ENCODE data around the gene TPP2. TPM values are rescaled to one million over a fixed set of nuclear protein-coding genes. Genes with fewer than 3 reads are reported as not detected.

TPP2 gene
- total RNA-seq, 3 donors from 2014 or later, result 50.2 to 62.9 (median 51.8) TPM

DNA sequence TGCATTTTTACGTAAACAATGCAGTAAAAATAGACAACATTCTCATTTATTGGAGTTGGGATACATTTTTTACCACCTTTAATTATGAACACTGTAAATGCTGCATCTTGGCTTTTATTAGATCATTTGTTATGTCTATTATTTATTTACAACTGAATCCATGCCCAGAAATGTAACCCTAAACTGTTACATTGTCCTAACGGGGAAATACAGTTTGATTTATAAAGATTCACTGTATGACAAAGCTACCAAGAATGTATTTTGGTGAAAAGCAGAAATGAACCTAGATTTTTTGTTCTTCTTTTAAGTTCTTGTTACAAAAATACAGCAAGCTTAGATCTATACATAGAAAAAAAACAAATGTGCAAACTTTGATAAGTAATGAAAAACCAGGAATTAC is 97.0 kb downstream of the TPP2 start:
- TF ChIP-seq, protein P1, sequence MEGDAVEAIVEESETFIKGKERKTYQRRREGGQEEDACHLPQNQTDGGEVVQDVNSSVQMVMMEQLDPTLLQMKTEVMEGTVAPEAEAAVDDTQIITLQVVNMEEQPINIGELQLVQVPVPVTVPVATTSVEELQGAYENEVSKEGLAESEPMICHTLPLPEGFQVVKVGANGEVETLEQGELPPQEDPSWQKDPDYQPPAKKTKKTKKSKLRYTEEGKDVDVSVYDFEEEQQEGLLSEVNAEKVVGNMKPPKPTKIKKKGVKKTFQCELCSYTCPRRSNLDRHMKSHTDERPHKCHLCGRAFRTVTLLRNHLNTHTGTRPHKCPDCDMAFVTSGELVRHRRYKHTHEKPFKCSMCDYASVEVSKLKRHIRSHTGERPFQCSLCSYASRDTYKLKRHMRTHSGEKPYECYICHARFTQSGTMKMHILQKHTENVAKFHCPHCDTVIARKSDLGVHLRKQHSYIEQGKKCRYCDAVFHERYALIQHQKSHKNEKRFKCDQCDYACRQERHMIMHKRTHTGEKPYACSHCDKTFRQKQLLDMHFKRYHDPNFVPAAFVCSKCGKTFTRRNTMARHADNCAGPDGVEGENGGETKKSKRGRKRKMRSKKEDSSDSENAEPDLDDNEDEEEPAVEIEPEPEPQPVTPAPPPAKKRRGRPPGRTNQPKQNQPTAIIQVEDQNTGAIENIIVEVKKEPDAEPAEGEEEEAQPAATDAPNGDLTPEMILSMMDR (IDR thresholded peaks at IDR 0.05), result no peak
- TF ChIP-seq POLR2AphosphoS5 (IDR thresholded peaks at IDR 0.05) (no peak), POLR2A (IDR thresholded peaks at IDR 0.05) (no peak)
- Histone ChIP-seq H3K4me3 (no peak overlapping the region), H3K27ac (no peak overlapping the region), H3K9me3 (no peaks in the 10 kb centered on the region), H3K4me1 (no peaks in the 10 kb centered on the region), H3K27me3 (peaks cover 0 to 7% of the 10 kb centered on the region in 2 donors), H3K36me3 (no peaks in the 10 kb centered on the region)
- intact Hi-C loops (cut with DNase I; ENCODE audit: low total_unique reads), result loop anchor here (1.0 kb wide), 1 partner anchor 11 kb away; no protein-coding TSS in a partner anchor
- no peak for DNase-seq (ENCODE audit: low spot score in 2 of 2)

DNA sequence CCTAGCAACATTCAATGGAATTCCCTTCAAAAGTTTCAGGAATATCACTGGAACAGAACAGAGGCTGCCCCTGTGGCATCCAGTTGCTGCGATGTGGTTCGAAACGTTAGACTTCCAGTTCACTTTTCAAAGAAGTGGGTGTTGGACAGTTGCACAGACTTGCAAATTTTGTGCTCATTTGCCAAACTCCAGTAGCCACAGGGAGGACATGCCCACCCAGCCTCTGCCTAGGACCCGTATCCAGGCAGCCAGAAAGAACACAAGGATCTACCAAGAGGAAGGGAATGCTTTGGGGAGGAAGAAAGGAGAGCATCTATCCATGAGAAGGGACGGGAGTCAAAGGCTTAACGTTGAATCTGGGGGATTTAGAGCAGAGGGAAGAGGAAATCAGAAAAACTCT is 98.2 kb downstream of the TPP2 start, which contains the start of gene METTL21C:
Gene METTL21C (minus strand): TSS at position 108 of the 400 bp plus-strand sequence. CDS start 546 bp downstream, outside the sequence.
- Histone ChIP-seq H3K36me3 (no peaks in the 10 kb centered on the region), H3K9me3 (no peaks in the 10 kb centered on the region), H3K4me1 (no peaks in the 10 kb centered on the region), H3K27ac (no peak within 1 kb of the TSS), H3K4me3 (no peak within 1 kb of the TSS), H3K27me3 (no peaks in the 10 kb centered on the region)
- no peak for DNase-seq (ENCODE audit: low spot score in 2 of 2)
- intact Hi-C loops (cut with DNase I; ENCODE audit: low total_unique reads), result no loop called here
- TF ChIP-seq, protein P1 (IDR thresholded peaks at IDR 0.05), result no peak
- TF ChIP-seq POLR2AphosphoS5 (IDR thresholded peaks at IDR 0.05), result no peak

DNA sequence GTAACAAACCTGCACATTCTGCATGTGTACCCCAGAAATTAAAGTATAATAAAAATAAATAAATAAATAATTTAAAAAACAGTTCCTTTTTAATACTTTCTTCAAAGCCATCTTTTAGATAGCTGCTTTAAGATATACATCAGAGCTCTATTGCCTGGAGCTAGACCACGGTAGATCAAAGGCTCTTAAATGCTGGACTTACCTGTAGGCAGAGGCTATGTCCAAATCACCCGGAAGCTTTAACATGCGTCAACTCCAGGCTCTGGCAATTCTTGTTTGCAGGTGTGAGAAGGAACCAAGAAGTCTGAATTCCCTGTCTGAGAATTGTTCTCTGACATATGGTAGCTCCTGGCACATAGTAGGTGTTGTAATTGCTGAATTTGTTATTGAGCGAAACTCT is 99.7 kb downstream of the TPP2 start:
- intact Hi-C loops (cut with DNase I; ENCODE audit: low total_unique reads), result no loop called here

DNA sequence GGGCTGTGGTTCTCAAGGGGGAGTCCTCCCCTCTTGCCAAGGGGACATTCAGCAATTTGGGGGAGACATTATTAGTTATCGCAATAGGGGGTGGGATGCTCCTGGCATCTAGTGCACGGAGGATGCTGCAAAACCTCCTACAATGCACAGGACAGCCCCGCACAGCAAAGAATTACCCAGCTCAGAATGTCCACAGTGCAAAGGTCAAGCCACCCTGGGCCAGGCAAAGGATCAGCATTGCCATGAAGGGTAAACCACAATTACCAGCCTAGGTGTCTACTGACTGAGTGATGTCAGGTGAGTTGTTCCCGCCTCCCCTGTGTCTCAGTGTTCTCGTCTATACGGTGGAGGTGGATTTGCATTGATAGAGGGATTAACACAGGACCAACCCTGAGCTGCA is 100.5 kb downstream of the TPP2 start:
- H3K36me3 ChIP-seq, result no peaks in the 10 kb centered on the region
- intact Hi-C loops (cut with DNase I; ENCODE audit: low total_unique reads), result no loop called here
- no peak overlapping the region for H3K27ac ChIP-seq
- H3K4me1 ChIP-seq, result no peaks in the 10 kb centered on the region
- H3K4me3 ChIP-seq, result no peak overlapping the region
- H3K27me3 ChIP-seq, result no peaks in the 10 kb centered on the region
- H3K9me3 ChIP-seq, result no peaks in the 10 kb centered on the region
- TF ChIP-seq, protein P1 (IDR thresholded peaks at IDR 0.05), result no peak
- TF ChIP-seq POLR2A (IDR thresholded peaks at IDR 0.05), result no peak
- TF ChIP-seq POLR2AphosphoS5 (IDR thresholded peaks at IDR 0.05), result no peak
- DNase-seq (ENCODE audit: low spot score in 2 of 2), result no peak

More for the DNA sequence above, 99.7 kb downstream of the TPP2 start:
- Histone ChIP-seq H3K4me1 (no peaks in the 10 kb centered on the region), H3K4me3 (no peak overlapping the region), H3K36me3 (no peaks in the 10 kb centered on the region), H3K27me3 (no peaks in the 10 kb centered on the region), H3K27ac (no peak overlapping the region), H3K9me3 (no peaks in the 10 kb centered on the region)
- DNase-seq (ENCODE audit: low spot score in 2 of 2), result no peak
- TF ChIP-seq, protein P1 (IDR thresholded peaks at IDR 0.05), result no peak
- no peak for TF ChIP-seq POLR2A (IDR thresholded peaks at IDR 0.05)

DNA sequence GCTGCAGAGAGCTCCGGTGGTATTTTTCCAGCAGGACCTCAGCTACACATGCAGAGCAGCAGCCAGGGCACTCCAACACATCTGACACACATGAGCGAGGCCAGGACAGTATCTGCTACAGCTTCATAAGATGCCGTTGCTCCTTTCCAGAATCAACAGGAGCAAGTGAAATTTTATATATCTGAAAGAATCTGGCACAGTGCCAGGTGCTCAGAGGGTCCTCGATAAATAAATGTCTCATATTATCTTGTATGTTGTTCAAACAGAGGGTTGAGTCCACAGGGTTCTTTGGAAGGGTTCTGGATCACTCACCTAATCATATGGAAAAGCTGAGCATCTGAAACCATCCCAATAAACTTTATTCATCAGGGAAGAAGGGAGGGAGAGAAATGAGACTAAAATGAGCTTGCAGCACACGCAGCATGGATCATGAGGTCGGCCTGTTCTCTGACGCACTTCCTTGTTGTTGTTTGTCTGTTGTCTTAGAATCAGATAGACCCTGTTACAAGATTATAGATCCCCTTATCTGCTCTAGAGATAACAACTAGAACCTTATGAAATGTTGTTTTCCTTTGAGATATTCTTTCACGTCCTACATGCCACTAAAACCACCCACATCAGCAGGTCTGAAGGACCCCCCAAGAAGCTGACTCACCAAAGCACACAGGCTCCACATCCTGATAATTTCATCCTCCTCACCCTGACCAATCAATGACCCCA is 101.3 kb downstream of the TPP2 start:
- H3K27me3 ChIP-seq, result no peaks in the 10 kb centered on the region
- H3K4me3 ChIP-seq, result no peak overlapping the region
- intact Hi-C loops (cut with DNase I; ENCODE audit: low total_unique reads), result no loop called here
- no peak for DNase-seq (ENCODE audit: low spot score in 2 of 2)
- TF ChIP-seq, protein P1 (IDR thresholded peaks at IDR 0.05), result no peak
- TF ChIP-seq POLR2A (IDR thresholded peaks at IDR 0.05), result no peak
- no peak for TF ChIP-seq POLR2AphosphoS5 (IDR thresholded peaks at IDR 0.05)
- H3K4me1 ChIP-seq, result no peaks in the 10 kb centered on the region
- H3K36me3 ChIP-seq, result no peaks in the 10 kb centered on the region
- no peak overlapping the region for H3K27ac ChIP-seq
- no peaks in the 10 kb centered on the region for H3K9me3 ChIP-seq

Measured in breast epithelium (tissue), 4 donors.